WTC11 (cell line): Measurements from ENCODE around the gene CCNA1.

Source experiments
- FOXP4 ChIP-seq: sonication (generic); formaldehyde crosslinking; IDR thresholded peaks from 2 replicates; pipeline ENCODE4 v1.8.0; 2022; ENCODE audit warnings: mild to moderate bottlenecking, missing genetic modification reagents
- IRF2 ChIP-seq: sonication (generic); formaldehyde crosslinking; IDR thresholded peaks from 2 replicates; pipeline ENCODE4 v1.8.0; 2022; ENCODE audit warnings: low read depth, missing genetic modification reagents, borderline replicate concordance
- JUN ChIP-seq: sonication (generic); formaldehyde crosslinking; IDR thresholded peaks from 2 replicates; pipeline ENCODE4 v1.8.0; 2023; ENCODE audit warnings: mild to moderate bottlenecking, missing genetic modification reagents
- SMAD4 ChIP-seq: sonication (generic); formaldehyde crosslinking; IDR thresholded peaks from 2 replicates; pipeline ENCODE4 v1.8.0; 2022; ENCODE audit warnings: mild to moderate bottlenecking, missing genetic modification reagents
- ZNF232 ChIP-seq: sonication (generic); formaldehyde crosslinking; IDR thresholded peaks from 2 replicates; pipeline ENCODE4 v1.8.0; 2022; ENCODE audit warnings: mild to moderate bottlenecking, missing genetic modification reagents
- TF ChIP-seq, protein P1 (sequence below): fragments of 200-600 bp; IDR thresholded peaks from 2 replicates; pipeline ENCODE4 v1.8.0; 2022; ENCODE audit warnings: antibody characterized with exemption
- TF ChIP-seq, protein P2 (sequence below): sonication (generic); formaldehyde crosslinking; IDR thresholded peaks from 2 replicates; pipeline ENCODE4 v1.8.1; 2023; ENCODE audit warnings: mild to moderate bottlenecking, missing genetic modification reagents, moderate library complexity
- TF ChIP-seq, protein P3 (sequence below): sonication (generic); formaldehyde crosslinking; IDR thresholded peaks from 2 replicates; pipeline ENCODE4 v1.8.0; 2022; ENCODE audit warnings: mild to moderate bottlenecking, missing genetic modification reagents

DNA sequence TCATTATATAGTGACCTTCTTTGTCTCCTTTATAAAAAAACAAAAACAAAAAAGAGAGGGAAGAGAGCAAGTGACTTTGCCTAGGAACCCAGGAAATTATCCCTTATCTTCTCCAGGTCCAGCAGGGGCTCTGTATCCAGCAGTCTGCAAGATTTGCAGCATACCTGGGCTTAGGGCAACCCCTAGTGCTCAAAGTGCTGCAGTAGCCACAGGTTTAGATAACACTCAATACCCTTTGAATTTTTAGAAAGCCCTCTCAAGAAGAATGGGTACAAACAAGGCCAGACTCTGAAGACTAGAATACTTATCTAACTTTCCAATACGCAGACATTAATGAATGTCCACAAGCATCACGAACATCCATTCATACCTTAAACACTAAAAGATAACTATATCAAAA is 43.2 kb downstream of the CCNA1 start:
- TF ChIP-seq FOXP4 (CRISPR knock-in tag), result no peak
- no peak for TF ChIP-seq SMAD4
- TF ChIP-seq, protein P1, sequence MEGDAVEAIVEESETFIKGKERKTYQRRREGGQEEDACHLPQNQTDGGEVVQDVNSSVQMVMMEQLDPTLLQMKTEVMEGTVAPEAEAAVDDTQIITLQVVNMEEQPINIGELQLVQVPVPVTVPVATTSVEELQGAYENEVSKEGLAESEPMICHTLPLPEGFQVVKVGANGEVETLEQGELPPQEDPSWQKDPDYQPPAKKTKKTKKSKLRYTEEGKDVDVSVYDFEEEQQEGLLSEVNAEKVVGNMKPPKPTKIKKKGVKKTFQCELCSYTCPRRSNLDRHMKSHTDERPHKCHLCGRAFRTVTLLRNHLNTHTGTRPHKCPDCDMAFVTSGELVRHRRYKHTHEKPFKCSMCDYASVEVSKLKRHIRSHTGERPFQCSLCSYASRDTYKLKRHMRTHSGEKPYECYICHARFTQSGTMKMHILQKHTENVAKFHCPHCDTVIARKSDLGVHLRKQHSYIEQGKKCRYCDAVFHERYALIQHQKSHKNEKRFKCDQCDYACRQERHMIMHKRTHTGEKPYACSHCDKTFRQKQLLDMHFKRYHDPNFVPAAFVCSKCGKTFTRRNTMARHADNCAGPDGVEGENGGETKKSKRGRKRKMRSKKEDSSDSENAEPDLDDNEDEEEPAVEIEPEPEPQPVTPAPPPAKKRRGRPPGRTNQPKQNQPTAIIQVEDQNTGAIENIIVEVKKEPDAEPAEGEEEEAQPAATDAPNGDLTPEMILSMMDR, result no peak
- TF ChIP-seq JUN (CRISPR knock-in tag), result no peak
- TF ChIP-seq, protein P2, sequence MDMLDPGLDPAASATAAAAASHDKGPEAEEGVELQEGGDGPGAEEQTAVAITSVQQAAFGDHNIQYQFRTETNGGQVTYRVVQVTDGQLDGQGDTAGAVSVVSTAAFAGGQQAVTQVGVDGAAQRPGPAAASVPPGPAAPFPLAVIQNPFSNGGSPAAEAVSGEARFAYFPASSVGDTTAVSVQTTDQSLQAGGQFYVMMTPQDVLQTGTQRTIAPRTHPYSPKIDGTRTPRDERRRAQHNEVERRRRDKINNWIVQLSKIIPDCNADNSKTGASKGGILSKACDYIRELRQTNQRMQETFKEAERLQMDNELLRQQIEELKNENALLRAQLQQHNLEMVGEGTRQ, result no peak
- no peak for TF ChIP-seq ZNF232 (CRISPR knock-in tag)
- TF ChIP-seq, protein P3, sequence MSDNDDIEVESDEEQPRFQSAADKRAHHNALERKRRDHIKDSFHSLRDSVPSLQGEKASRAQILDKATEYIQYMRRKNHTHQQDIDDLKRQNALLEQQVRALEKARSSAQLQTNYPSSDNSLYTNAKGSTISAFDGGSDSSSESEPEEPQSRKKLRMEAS, result no peak
- TF ChIP-seq IRF2 (CRISPR knock-in tag), result no peak
